HG03103 (cell line): ENCODE results near the gene YWHAG.
A peak's percentile ranks its signal among the peaks of the same experiment; 100 is the strongest.
"Not testable (repeated sequence)": the region's sequence is repeated elsewhere in the genome, so short reads cannot be mapped to it uniquely, and the experiment has no call there.

ENCODE experiments used
- ATAC-seq: cut with Tn5 transposase; IDR thresholded peaks from one replicate; pipeline ENCODE4 v1.9.1; 2021; ENCODE audit warnings: low read depth; ENCODE audit not compliant: unreplicated experiment

Gene YWHAG

DNA sequence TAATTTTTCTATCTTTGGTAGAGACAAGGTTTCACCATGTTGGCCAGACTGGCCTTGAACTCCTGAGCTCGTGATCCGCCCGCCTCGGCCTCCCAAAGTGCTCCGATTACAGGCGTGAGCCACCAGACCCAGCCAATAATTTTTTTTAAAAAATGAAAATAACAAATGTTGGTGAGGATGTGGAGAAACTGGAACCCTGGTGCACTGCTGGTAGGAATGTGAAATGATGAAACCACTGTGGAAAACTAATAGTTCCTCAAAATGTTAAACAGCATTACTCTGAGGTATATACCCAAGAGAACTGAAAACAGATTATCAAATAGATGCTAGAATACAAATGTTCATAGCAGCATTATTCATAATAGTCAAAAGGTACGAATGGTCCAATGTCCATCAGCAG lies 23.0 kb upstream of the YWHAG start:
- no peak for ATAC-seq

DNA sequence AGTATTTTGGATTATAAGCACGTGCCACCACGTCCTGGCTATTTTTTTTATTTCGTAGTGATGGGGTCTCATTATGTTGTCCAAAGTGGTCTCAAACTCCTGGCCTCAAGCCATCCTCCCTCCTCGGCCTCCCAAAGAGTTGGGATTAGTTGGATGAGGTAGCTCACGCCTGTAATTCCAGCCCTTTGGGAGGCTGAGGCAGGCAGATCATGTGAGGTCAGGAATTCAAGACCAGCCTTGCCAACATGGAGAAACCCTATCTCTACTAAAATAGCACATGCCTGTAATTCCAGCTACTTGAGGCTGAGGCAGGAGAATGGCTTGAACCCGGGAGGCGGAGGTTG lies 21.8 kb upstream of the YWHAG start:
- no peak for ATAC-seq

DNA sequence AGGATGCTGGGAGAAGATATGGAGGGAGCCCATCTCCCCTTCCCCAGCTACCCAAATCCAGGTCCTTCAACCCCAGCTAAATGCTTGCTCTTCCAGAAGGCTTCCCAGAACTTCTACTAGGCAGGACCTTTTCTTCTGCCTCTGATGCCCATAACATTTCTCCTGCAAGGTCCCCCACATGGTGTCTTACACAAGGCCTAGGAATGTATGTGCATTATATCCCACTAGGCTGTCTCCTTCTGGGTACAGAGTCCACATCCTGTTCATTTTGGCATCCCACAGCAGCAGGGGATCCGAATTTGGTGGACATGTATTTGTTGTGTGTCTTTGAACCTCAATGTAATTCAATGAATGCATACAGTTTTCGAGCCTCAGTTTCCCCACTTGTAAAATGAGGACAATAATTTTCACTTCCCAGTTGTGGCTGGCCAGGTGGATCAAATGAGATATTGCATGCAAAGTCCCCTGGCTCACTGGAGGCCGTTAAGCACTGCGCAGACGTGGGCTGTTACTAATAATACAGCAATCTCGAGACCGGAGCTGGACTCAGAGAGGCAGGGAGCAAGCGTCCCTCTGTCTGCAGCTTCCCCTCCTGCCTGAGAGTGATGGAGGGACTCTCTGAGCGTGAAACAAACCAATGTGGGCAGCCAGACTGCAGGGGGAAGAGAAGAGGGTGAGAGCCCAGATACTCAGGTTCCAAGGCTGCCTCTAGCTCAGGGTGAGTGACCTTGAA lies 18.6 kb upstream of the YWHAG start:
- no peak for ATAC-seq

GRCh38 chr7:76375251-76375650 lies 16.5 kb upstream of the YWHAG start:
- no peak for ATAC-seq

DNA sequence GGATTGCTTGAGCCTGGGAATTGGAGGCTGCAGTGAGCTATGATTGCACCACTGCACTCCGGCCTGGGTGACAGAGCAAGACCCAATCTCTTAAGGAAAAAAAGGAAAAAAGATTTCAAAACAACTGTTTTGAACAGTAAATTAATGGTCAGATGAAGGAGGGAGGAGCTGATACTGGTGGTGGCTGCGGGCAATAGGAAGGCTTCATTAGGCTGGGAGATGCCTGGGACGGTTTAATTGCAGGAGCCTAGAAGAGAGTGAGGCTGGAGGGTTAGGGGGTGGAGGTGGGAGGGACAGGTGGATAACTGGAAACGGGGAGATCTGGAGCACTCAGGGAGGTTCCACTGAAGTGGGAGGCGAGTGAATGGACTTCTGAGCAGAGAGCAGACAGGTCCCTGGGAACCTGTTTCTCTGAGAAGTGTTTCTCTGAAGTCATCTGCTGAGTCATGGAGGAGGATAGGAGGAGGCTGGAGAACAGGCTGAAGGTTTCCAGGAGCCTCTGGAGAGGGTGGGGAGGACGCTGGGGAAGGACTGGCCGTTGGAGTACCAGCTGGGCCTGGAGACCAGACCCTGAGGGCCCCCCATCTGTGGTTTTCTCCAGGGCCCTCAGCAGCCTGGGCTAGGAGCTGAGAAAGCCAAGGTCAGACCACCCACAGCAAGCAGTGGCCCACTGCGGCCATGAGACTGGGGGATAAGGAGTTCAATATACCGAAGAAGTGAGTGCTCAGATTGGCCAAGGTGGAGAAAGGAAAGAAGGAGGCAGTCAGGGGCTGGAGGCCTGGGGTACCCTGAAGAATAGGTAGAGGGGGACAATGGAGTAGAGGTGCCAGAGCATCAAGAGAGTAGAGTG lies 14.4 kb upstream of the YWHAG start:
- no peak for ATAC-seq

GRCh38 chr7:76371396-76371795 lies 12.6 kb upstream of the YWHAG start:
- no peak for ATAC-seq

DNA sequence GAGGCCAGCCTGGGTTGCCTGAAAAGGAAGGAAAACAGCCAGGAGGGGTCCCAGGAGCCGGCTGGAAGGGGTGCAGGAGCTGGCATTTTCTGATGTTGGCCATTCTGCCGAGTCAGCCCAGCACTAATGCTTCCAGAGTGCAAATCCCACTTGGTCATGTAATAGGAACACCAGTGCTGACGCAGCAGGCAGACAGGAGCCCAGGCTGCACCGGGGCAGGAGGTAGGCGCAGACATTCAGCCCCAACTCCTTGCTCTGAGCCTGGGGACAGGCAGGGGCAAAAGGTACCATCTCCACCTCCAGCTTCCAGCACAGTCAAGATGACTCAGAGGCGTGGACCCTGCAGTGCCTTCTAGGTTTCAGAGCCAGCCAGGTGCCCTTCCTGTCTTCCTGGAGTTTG lies 10.2 kb upstream of the YWHAG start:
- no peak for ATAC-seq

DNA sequence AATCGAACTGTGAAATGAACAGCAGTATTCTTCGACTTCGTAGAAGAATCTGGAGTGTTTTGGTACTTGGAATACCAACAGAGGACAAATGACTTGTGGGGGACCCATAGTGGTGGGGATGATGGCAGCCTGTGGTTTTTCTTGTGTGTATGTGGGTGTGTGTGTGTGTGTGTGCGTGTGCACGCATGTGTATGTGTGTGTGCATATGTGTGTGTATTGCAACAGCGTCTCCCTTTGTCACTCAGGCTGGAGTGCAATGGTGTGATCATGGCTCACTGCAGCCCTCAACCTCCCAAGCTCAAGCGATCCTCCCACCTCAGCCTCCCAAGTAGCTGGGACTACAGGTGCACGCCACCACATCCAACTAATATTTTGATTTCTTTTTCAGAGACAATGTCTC lies 9.4 kb upstream of the YWHAG start:
- no peak for ATAC-seq

- ATAC-seq: no peak
Observed at GRCh38 chr7:76364198-76364584, 5.4 kb upstream of the YWHAG start.

DNA sequence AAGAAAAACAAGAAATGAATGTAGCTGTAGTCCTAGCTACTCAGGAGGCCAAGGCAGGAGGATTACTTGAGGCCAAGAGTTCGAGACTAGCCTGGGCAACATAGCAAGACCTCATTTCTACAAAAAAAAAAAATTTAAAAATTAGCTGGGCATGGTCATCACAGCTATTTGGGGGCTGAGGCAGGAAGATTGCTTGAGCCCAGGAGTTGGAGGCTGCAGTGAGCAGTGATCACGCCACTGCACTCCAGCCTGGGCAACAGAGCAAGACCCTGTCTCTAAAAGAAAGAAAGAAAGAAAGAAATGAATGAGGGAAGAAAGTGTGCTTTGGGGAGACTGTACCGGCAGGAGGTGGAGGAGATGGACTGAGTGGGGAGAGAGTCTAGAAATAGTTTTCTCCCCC lies 5.0 kb upstream of the YWHAG start:
- not testable (repeated sequence) for ATAC-seq

DNA sequence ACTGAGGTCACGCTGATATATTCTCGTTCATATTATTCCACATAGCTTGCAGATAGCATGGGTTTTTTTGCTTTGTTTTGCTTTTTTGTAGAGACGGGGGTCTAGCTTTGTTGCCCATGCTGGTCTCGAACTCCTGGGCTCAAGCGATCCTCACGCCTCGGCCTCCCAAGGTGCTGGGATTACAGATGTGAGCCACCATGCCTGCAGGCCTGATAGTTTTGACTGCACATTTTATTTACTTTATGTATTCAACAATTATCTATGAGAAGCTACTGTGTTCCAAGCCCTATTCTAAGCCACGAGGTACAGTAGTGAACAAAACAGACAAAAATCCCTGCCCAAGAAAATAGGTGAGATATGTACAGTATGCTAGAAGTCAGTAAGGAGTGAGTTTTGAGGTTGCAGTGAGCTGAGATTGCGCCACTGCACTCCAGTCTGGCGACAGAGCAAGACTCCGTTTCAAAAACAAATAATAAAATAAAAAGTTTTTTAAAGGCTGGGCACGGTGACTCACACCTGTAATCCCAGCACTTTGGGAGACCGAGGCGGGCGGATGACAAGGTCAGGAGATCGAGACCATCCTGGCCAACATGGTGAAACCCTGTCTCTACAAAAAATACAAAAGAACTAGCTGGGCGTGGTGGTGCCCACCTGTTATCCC lies 1.3 kb upstream of the YWHAG start:
- ATAC-seq: no peak

- ATAC-seq: peak; percentile 93
Observed at GRCh38 chr7:76359111-76359977, 553 bp upstream of the YWHAG start.

GRCh38 chr7:76358011-76358480 lies 745 bp downstream of the YWHAG start:
- peak; percentile 15 for ATAC-seq

DNA sequence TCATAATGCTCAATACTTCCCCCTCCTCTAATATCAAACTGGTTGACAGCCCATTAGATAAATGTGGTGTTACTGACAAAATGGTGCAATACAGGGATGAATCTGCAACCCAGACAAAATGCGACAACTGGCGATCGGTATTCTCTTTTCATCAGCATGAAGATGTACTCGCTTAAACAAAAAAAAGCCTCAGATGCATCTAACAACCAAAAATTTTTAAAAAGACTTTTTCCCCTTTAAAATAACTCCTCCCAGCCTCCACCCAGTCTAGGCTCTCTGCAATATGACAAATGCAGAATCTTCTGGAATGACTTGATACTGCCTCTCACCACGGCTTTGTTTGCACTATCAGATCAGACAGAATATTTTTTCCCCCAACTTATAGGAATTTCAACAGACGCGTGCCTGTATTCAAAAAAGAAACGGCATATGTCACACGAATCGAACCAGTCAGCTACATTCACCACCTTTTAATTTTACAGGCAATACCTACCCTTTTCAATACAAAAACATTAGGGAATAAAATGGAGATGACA lies 1.2 kb downstream of the YWHAG start:
- no peak for ATAC-seq

DNA sequence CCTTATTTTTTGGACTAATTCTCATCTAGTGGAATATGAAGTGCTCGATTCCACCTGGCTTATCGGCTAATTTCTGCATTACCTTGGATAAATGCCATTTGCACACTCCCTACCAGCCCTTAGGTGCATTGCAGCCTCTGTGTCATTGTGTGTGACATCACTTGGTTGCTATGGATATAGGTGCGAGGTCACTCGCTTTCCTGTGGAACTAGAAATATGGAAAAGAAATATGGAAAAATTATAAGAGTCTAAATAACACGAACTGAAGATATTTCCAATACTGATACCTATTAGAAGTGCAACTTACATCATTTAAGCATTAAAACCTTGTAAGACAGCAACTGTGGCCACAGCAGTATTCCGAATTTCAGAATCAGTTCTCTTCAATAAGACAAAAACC lies 2.0 kb downstream of the YWHAG start:
- ATAC-seq: no peak

GRCh38 chr7:76356115-76356514 lies 2.7 kb downstream of the YWHAG start:
- no peak for ATAC-seq

DNA sequence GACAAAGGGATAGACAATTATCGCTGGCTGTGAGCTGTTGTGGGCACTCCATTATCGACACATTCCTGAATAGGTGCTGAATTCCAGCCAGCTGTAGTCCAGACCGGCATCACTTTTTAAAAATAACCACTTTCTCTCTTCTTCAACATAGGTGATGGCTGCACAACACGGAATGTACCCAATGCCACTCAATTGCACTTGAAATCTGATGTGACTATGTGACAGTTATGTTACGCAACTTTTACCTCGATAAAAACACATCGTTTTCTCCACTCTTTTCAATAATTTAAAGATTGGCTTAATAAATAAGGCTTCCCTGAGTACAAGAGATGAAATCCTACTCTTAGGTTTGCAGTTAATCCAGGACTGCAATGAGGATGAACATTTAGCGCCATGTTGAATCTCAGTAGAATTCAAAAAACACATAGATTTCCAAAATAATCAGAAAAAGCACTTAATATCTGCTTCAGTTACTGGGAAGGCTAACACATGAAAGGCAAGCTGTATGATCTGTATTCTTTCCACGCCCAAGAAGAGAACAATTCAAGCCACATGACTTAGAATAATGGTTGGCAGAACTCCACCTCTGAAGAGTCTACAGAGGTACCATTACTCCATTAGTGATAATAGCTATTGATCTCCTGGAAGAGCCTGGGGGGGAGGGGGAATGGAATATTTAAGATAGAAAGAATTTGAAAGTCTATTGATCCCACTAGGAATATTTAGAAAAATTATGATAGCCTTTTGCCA lies 3.6 kb downstream of the YWHAG start:
- no peak for ATAC-seq

DNA sequence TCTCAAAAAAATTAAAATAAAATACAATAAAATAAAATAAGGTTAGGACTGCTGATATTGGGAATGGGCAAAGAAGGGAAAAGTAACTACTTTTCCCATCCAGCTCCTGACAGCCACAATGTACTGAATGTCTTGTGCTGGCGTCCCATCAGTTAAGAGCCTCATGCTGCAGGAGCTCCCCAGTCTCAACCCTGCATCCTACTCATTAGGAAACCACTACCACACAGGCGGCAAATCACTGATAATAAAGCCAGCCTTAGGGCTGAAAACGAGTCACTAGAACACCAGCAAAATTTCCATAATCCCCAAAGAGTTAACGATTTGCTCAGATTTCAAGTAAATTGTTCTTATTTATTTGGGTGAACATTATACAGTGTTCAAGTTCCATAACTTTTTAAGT lies 4.3 kb downstream of the YWHAG start:
- no peak for ATAC-seq

DNA sequence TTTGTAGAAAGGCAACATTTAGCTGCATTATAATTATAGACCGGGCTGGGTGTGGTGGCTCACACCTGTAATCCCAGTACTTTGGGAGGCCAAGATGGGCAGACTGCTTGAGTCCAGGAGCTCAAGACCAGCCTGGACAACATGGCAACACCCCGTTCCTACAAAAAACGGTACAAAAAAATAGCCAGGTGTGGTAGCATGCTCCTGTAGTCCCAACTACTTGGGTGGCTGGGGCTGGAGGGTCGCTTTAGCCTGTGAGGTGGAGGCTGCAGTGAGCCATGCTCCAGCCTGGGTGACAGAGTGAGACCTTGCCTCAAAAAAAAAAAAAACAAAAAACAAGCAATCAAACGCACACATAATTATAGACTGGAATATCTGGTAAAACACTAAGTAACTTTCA lies 5.0 kb downstream of the YWHAG start:
- no peak for ATAC-seq

DNA sequence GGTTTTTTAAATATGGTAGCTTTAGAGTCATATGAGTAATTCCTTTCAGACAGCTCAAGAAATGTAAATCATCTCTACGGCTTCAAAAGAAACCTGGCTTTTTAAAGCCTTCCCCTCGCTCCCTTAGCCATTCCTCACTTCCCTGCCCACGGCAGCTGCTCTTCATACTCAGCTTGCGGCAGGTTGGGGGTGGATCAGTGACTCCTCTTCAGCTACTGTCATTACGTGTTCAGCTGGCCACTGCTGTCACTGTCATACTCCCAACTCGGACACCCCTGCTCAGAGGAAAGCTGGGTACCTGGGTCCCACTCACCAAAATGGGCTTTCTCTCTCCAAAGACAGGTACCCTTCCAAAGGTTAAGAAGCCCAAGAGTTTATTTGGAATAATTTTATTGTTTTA lies 6.6 kb downstream of the YWHAG start:
- ATAC-seq: no peak
